ENCODE results near the gene IL31RA.
"Not testable (repeated sequence)": the region's sequence is repeated elsewhere in the genome, so short reads cannot be mapped to it uniquely, and the experiment has no call there.

The IL31RA gene

DNA sequence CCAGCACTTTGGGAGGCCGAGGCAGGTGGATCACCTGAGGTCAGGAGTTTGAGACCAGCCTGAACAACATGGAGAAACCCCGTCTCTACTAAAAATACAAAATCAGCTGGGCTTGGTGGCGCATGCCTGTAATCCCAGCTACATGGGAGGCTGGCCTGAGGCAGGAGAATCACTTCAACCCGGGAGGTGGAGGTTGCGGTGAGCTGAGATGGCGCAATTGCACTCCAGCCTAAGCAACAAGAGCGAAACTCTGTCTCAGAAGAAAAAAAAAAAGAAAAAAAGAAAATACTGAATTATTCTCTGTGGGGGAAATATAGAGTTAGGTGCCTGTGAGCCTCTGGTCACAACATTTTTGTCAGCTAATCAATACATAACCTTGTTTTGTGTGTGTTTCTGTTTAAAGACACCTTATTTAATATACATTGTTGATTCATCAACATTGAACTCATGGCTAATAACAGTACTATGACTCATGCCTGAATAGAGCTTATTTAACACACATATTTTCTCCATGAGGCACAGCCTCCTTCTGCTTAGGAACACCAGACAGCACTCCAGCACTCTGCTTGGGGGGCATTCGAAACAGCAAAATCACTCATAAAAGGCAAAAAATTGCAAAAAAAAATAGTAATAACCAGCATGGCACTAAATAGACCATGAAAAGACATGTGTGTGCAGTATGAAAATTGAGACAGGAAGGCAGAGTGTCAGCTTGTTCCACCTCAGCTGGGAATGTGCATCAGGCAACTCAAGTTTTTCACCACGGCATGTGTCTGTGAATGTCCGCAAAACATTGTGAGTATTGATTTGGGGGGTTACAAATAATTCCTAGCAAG is at the start of gene IL31RA:
TSS of gene IL31RA (plus strand) at position 519 of the 836 bp plus-strand sequence. CDS start at position 733, 214 bp downstream.
- no peak for DNase-seq (ENCODE audit: low read depth)

DNA sequence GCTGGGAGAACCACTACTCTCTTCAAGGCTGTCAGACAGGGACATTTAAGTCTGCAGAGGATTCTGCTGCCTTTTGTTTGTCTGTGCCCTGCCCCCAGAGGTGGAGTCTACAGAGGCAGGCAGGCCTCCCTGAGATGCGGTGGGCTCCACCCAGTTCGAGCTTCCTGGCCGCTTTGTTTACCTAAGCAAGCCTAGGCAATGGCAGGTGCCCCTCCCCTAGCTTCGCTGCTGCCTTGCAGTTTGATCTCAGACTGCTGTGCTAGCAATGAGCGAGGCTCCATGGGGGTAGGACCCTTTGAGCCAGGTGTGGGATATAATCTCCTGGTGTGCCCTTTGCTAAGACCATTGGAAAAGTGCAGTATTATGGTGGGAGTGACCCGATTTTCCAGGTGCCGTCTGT is 42.3 kb upstream of the IL31RA start:
- not testable (repeated sequence) for DNase-seq (ENCODE audit: low read depth)

DNA sequence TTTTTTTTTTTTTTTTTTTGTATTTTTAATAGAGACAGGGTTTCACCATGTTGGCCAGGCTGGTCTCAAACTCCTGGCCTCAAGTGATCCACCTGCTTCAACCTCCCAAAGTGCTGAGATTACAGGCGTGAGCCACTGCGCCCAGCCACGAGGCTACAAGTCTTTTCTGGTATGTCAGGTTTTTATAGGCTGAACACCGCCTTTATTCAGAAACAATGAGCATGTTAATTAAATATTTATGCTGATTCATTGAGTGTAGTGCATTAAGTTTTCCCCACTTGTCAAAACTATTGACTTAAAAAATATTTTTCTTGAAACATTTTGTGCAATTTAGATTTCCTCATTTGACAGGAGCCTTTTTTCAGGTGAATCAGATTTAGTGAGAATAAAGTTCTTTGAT is 35.2 kb upstream of the IL31RA start:
- DNase-seq (ENCODE audit: low read depth), result not testable (repeated sequence)

DNA sequence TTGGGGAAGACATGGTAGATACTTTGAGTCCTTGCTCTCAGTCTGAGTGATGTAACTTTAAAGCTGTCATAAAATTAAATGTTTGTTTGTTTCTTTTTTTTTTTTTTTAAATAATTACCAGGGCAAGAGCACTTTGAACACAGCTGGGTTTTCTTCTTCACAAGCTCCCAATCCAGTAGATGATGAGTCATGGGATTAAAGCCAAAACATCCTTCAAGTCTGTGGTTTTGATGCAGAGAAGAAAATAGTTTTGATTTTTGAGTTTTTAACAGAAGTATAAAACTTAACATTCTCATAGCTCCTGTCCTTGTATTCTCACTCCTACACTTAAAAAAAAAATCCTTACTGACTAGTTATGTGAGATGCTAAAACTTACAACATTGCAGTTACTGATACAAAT is 34.8 kb upstream of the IL31RA start:
- DNase-seq (ENCODE audit: low read depth), result no peak

DNA sequence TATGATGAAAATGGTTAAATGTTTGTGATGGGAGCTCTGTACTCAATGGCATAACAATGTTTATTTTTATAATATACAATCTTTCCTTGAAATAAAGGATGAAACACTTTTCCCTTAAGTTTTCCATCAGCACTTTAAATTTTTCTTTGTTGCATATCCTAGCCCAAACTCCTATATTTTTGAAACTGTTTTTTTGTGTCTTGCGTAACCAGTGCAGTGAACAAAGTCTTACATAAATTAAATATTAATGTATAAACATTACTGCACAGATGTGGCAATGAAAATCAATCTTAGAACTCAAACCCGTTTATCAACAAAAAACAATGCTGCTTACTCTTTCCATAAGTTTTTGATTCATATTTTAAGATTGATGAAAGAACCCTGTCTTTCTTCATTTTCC is 34.1 kb upstream of the IL31RA start:
- no peak for DNase-seq (ENCODE audit: low read depth)

GRCh38 chr5:55820488-55820887 is 30.7 kb upstream of the IL31RA start:
- no peak for DNase-seq (ENCODE audit: low read depth)

GRCh38 chr5:55821731-55822512 is 29.2 kb upstream of the IL31RA start:
- no peak for DNase-seq (ENCODE audit: low read depth)

GRCh38 chr5:55823151-55823796 is 27.9 kb upstream of the IL31RA start:
- no peak for DNase-seq (ENCODE audit: low read depth)

- DNase-seq (ENCODE audit: low read depth), result no peak
These were observed 21.2 kb upstream of the IL31RA start for GRCh38 chr5:55829956-55830355.

- DNase-seq (ENCODE audit: low read depth), result no peak
These were observed 18.7 kb upstream of the IL31RA start for GRCh38 chr5:55832446-55832845.

- DNase-seq (ENCODE audit: low read depth), result no peak
These were observed 15.0 kb upstream of the IL31RA start for GRCh38 chr5:55836191-55836590.

GRCh38 chr5:55841976-55842375 is 9.2 kb upstream of the IL31RA start:
- no peak for DNase-seq (ENCODE audit: low read depth)

DNA sequence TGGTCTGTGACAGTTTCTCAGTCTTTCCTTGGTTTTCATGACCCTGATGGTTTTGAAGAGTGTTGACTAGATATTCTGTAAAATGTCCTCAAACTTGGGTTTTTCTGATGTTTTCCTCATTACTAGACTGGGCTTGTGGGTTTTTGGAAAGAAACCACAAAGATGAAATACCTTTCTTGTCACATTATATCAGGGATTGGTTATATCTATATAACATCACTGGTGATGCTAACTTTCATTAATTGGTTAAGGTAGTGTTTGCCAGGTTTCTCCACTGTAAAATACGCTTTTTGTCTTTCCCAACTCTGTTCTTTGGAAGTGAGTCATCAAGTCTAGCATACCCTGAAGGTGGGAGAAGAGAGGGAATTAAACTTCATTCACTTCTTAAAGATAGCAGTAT is 3.3 kb upstream of the IL31RA start:
- no peak for DNase-seq (ENCODE audit: low read depth)

DNA sequence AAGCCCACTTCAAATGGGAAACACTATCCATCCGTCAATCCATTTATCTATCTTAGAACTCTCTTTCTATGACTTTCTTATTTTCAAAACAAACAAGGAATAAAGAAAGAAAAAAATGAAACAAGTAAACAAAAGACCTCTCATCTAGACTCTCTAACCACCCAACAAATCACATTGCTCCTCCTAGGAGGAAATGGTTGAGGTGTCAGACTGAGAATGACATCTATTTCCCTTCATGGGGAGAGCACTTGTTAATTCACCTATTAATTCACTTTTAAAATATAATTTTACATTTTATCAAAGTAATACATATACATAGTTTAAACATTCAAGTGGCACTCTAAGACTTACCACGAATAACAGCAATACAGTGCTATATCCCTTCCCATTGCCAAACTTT is 2.4 kb upstream of the IL31RA start:
- DNase-seq (ENCODE audit: low read depth), result no peak

DNA sequence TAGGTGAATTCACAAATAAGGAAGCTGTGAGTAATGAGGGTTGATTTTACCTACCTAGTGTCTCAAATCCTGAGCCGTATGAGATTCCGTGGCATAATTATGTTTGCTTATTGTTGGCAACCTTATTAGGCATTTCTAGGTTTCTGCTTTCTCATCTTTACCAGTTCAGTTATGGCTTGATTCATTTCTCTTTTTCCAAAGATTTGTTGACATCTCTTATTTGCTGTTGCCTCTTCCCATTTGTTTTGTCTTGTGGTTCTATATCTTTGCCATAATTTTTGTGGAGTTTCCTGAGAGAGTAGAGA is 470 bp downstream of the IL31RA start:
- DNase-seq (ENCODE audit: low read depth), result no peak

GRCh38 chr5:55852503-55852902 is 1.3 kb downstream of the IL31RA start:
- no peak for DNase-seq (ENCODE audit: low read depth)

DNA sequence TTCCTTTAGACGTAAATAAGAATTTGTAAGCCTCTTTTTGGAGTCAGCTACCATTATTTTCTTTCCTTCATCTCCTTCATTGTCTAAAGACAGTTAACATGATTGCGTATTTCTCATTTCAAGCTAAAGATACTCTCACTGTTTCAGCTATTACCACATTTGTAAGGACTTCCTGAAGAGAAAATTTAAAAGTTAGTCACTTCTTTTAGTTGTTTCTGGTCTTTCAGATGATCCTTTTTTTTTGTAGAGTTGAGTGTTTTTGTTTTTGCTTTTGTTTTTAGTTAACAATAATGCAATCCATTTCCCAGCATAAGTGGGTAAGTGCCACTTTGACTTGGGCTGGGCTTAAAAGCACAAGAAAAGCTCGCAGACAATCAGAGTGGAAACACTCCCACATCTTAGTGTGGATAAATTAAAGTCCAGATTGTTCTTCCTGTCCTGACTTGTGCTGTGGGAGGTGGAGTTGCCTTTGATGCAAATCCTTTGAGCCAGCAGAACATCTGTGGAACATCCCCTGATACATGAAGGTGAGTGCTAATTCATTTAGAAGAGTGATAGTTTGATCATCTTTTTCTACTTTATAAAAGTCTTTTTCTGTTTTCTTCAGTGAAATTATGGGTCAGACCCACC is 2.0 kb downstream of the IL31RA start:
- no peak for DNase-seq (ENCODE audit: low read depth)

DNA sequence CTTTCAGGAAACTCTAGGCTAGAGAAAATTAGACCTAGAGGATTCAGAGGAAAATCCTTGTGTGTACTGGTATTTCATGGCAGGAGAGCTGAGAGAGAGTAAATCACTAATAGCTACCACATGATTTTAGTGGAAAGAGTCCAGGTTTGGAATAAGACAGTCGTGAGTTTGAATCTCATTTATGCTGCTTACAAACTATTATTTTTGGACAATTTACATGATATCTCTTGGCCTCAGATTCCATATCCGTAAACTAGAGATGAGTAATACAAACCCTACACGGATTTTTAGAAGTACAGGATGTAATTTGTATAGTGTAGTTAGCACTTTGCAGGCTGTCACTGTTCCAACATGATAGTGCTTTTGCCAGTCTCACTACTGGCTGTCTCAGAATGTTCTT is 2.7 kb downstream of the IL31RA start:
- no peak for DNase-seq (ENCODE audit: low read depth)

DNA sequence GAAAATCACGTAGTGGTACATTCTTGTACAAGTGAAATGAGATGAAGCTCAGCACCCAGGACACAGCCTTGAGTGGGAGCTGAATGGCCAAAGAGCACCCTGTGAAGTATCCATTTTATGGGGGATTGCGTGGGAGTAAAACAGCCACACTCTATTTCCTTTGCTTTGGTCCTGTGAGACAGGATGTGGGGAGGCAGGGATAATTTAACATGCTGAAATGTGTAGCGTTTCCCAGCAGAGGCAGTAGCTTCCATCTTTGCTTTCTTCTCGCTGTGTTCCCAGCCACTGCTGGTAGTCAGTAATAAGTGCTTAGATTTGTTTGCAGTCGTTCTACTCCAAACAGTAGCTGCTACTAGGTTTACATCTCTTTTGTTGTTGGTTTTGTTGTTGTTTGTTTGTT is 4.4 kb downstream of the IL31RA start:
- DNase-seq (ENCODE audit: low read depth), result no peak

GRCh38 chr5:55856516-55857246 is 5.5 kb downstream of the IL31RA start:
- DNase-seq (ENCODE audit: low read depth), result no peak

DNA sequence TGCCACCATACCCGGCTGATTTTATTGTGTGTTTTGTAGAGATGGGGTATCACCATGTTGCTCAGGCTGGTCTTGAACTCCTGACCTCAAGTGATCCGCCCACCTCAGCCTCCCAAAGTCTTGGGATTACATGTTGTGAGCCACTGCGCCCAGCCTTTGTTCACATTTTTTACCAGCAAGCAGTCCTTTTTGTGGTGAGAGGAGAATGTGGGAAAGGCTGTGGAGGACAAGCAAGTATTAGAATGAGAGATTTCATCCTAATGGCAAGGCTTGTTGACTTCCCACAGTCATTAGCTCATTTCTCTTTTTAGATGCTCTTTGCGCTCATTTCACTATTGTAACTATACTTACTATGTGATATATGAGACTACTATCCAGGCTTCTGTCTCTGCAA is 6.1 kb downstream of the IL31RA start:
- no peak for DNase-seq (ENCODE audit: low read depth)

DNA sequence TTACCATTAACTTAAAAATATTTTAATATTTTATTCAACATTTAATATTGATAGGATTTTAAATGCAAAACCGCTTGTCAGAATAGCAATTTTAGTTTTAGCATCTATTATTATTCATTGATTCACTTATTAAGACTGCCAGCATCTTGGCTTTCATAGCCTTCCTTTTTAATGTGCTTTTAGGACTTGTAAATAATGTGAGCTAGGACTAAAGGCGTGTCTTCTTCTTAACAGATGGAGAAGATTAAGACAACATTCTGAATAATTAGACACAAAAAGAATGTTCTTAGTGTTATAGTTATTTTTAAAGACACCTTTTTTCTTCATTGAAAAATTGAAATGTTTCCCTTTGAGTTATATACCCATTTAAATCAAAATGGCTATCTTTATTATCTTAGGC is 6.9 kb downstream of the IL31RA start:
- no peak for DNase-seq (ENCODE audit: low read depth)
